GM19455 (cell line): ENCODE measurements around the gene USP40.

ENCODE experiments used
- ATAC-seq: cut with Tn5 transposase; IDR thresholded peaks from one replicate; pipeline ENCODE4 v1.9.1; 2021; ENCODE audit not compliant: unreplicated experiment

Gene USP40

GRCh38 chr2:233476651-233477547 lies 89.7 kb downstream of the USP40 start:
- ATAC-seq = no peak

- no peak for ATAC-seq
Measured at GRCh38 chr2:233476063-233476410, 90.5 kb downstream of the USP40 start.

GRCh38 chr2:233474308-233475160 lies 92.0 kb downstream of the USP40 start:
- ATAC-seq = no peak

- ATAC-seq = no peak
Measured at GRCh38 chr2:233473878-233474277, 92.7 kb downstream of the USP40 start.

GRCh38 chr2:233473386-233473791 lies 93.2 kb downstream of the USP40 start:
- no peak for ATAC-seq

- ATAC-seq = no peak
Measured at GRCh38 chr2:233471291-233472035, 95.1 kb downstream of the USP40 start.

GRCh38 chr2:233470839-233471238 lies 95.7 kb downstream of the USP40 start:
- no peak for ATAC-seq

GRCh38 chr2:233470011-233470687 lies 96.4 kb downstream of the USP40 start:
- no peak for ATAC-seq

- ATAC-seq = no peak
Measured at GRCh38 chr2:233469261-233470010, 97.1 kb downstream of the USP40 start.

GRCh38 chr2:233468741-233469110 lies 97.9 kb downstream of the USP40 start:
- no peak for ATAC-seq

GRCh38 chr2:233468047-233468740 lies 98.4 kb downstream of the USP40 start:
- no peak for ATAC-seq

GRCh38 chr2:233466991-233467603 lies 99.5 kb downstream of the USP40 start:
- no peak for ATAC-seq

GRCh38 chr2:233464531-233465240 lies 101.9 kb downstream of the USP40 start:
- no peak for ATAC-seq

- ATAC-seq = no peak
Measured at GRCh38 chr2:233464056-233464455, 102.5 kb downstream of the USP40 start.

- no peak for ATAC-seq
Measured at GRCh38 chr2:233463586-233463985, 103.0 kb downstream of the USP40 start.

GRCh38 chr2:233462826-233463470 lies 103.6 kb downstream of the USP40 start:
- no peak for ATAC-seq

GRCh38 chr2:233462202-233462785 lies 104.3 kb downstream of the USP40 start:
- no peak for ATAC-seq

GRCh38 chr2:233461481-233461891 lies 105.1 kb downstream of the USP40 start:
- ATAC-seq = no peak
